ENCODE measurements around the gene MEP1B. TPM values are rescaled to one million over a fixed set of nuclear protein-coding genes. Genes with fewer than 3 reads are reported as not detected.

The MEP1B gene
- total RNA-seq = not detected in 2 replicates

DNA sequence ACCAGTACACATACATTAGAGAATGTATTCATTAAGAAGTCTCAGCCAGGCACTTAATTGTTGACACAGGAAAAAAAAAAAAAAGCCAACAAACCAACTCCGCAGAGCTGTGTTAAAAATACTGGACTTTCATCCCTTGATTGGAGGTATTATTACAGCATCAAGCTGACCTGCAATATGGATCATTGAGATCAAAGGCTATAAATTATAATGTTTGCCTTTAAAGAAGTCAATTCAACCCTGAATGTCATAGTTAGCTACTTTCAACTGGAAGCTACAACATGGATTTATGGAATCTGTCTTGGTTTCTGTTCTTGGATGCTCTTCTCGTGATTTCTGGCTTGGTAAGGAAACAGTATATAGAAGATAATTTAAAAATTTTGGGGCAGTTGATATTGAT is at the start of gene MEP1B:
Gene MEP1B (plus strand): TSS at position 250 of the 400 bp plus-strand sequence. CDS start 32 bp downstream, at position 282.

Other genes with a start within 250 kb of the MEP1B start
- 16.4 and 17.1 TPM in 2 replicates for gene TRAPPC8, start 246.9 kb upstream of the MEP1B start, total RNA-seq
- gene RNF125, start 171.2 kb upstream of the MEP1B start, total RNA-seq = 1.5 and 2.7 TPM in 2 replicates
- gene RNF138, start 98.2 kb upstream of the MEP1B start, total RNA-seq = 22.6 and 26.8 TPM in 2 replicates

Data from hair follicular keratinocyte (primary cell).